Activated T-cell treated with anti-CD3 and anti-CD28 coated beads, Interleukin-2, amount 50 U/mL, for 24 hours (primary cell): ENCODE data around the gene RERG.

Source experiments
- DNase-seq: peaks from one replicate; pipeline ENCODE4 v3.0.0-alpha.2; 2020
- H3K27ac Mint-ChIP-seq: 2 replicates; pipeline ENCODE4 v1.8.0; 2020; ENCODE audit warnings: mild to moderate bottlenecking, mixed read lengths
- H3K27me3 Mint-ChIP-seq: 2 replicates; pipeline ENCODE4 v1.8.0; 2020; ENCODE audit warnings: mixed read lengths
- H3K36me3 Mint-ChIP-seq: 2 replicates; pipeline ENCODE4 v1.8.0; 2020; ENCODE audit warnings: low read depth, mixed read lengths
- H3K4me1 Mint-ChIP-seq: 2 replicates; pipeline ENCODE4 v1.8.0; 2020; ENCODE audit warnings: low read depth, mixed read lengths
- H3K4me3 Mint-ChIP-seq: 2 replicates; pipeline ENCODE4 v1.8.0; 2020; ENCODE audit warnings: mild to moderate bottlenecking, moderate library complexity, mixed read lengths
- H3K9me3 Mint-ChIP-seq: 2 replicates; pipeline ENCODE4 v1.8.0; 2020; ENCODE audit warnings: mixed read lengths

Gene RERG

GRCh38 chr12:15155271-15155670 lies 65.9 kb downstream of the RERG start:
- Mint-ChIP-seq H3K4me3 (no peak overlapping the region), H3K36me3 (no peaks in the 10 kb centered on the region), H3K27ac (no peak overlapping the region), H3K4me1 (no peaks in the 10 kb centered on the region), H3K27me3 (peaks cover 6% of the 10 kb centered on the region), H3K9me3 (no peaks in the 10 kb centered on the region)
- no peak for DNase-seq

- Mint-ChIP-seq H3K27ac (no peak overlapping the region), H3K4me3 (no peak overlapping the region), H3K27me3 (peaks cover 6% of the 10 kb centered on the region)
Measured at GRCh38 chr12:15154103-15154502, 67.1 kb downstream of the RERG start.

GRCh38 chr12:15152868-15153267 lies 68.3 kb downstream of the RERG start:
- Mint-ChIP-seq H3K9me3 (no peaks in the 10 kb centered on the region), H3K4me3 (no peak overlapping the region), H3K27me3 (peaks cover 6% of the 10 kb centered on the region), H3K36me3 (no peaks in the 10 kb centered on the region), H3K27ac (no peak overlapping the region), H3K4me1 (no peaks in the 10 kb centered on the region)
- no peak for DNase-seq

More at GRCh38 chr12:15154103-15154502, 67.1 kb downstream of the RERG start:
- Mint-ChIP-seq H3K4me1 (no peaks in the 10 kb centered on the region), H3K36me3 (no peaks in the 10 kb centered on the region), H3K9me3 (no peaks in the 10 kb centered on the region)
- DNase-seq = no peak

- Mint-ChIP-seq H3K36me3 (no peaks in the 10 kb centered on the region), H3K27ac (no peak overlapping the region), H3K4me1 (no peaks in the 10 kb centered on the region), H3K9me3 (no peaks in the 10 kb centered on the region), H3K27me3 (peaks cover 6% of the 10 kb centered on the region), H3K4me3 (no peak overlapping the region)
- no peak for DNase-seq
Measured at GRCh38 chr12:15152456-15152855, 68.8 kb downstream of the RERG start.

- Mint-ChIP-seq H3K9me3 (no peaks in the 10 kb centered on the region), H3K4me3 (no peak overlapping the region), H3K27ac (no peak overlapping the region), H3K4me1 (no peaks in the 10 kb centered on the region), H3K27me3 (peaks cover 6% of the 10 kb centered on the region), H3K36me3 (no peaks in the 10 kb centered on the region)
- no peak for DNase-seq
Measured at GRCh38 chr12:15151161-15152091, 69.8 kb downstream of the RERG start.

GRCh38 chr12:15146585-15146984 lies 74.6 kb downstream of the RERG start:
- no peak overlapping the region for H3K27ac Mint-ChIP-seq
- H3K36me3 Mint-ChIP-seq = no peaks in the 10 kb centered on the region
- no peaks in the 10 kb centered on the region for H3K4me1 Mint-ChIP-seq
- no peak overlapping the region for H3K4me3 Mint-ChIP-seq
- DNase-seq = no peak
- H3K9me3 Mint-ChIP-seq = no peaks in the 10 kb centered on the region
- H3K27me3 Mint-ChIP-seq = peaks cover 18% of the 10 kb centered on the region

GRCh38 chr12:15143467-15143866 lies 77.8 kb downstream of the RERG start:
- no peaks in the 10 kb centered on the region for H3K4me1 Mint-ChIP-seq
- H3K4me3 Mint-ChIP-seq = no peak overlapping the region
- no peak for DNase-seq
- H3K27me3 Mint-ChIP-seq = peaks cover 19% of the 10 kb centered on the region
- H3K9me3 Mint-ChIP-seq = no peaks in the 10 kb centered on the region
- no peaks in the 10 kb centered on the region for H3K36me3 Mint-ChIP-seq
- no peak overlapping the region for H3K27ac Mint-ChIP-seq

GRCh38 chr12:15142711-15143110 lies 78.5 kb downstream of the RERG start:
- DNase-seq = no peak
- Mint-ChIP-seq H3K27ac (no peak overlapping the region), H3K4me3 (no peak overlapping the region), H3K4me1 (no peaks in the 10 kb centered on the region), H3K9me3 (no peaks in the 10 kb centered on the region), H3K27me3 (peaks cover 19% of the 10 kb centered on the region), H3K36me3 (no peaks in the 10 kb centered on the region)

- H3K36me3 Mint-ChIP-seq = no peaks in the 10 kb centered on the region
- H3K9me3 Mint-ChIP-seq = no peaks in the 10 kb centered on the region
- H3K4me3 Mint-ChIP-seq = no peak overlapping the region
- H3K27me3 Mint-ChIP-seq = peaks cover 11% of the 10 kb centered on the region
- no peak for DNase-seq
- no peaks in the 10 kb centered on the region for H3K4me1 Mint-ChIP-seq
- no peak overlapping the region for H3K27ac Mint-ChIP-seq
Measured at GRCh38 chr12:15131431-15131830, 89.8 kb downstream of the RERG start.

- H3K27ac Mint-ChIP-seq = no peak overlapping the region
- H3K27me3 Mint-ChIP-seq = peaks cover 9% of the 10 kb centered on the region
- no peaks in the 10 kb centered on the region for H3K9me3 Mint-ChIP-seq
- no peaks in the 10 kb centered on the region for H3K4me1 Mint-ChIP-seq
- no peak overlapping the region for H3K4me3 Mint-ChIP-seq
- no peaks in the 10 kb centered on the region for H3K36me3 Mint-ChIP-seq
- no peak for DNase-seq
Measured at GRCh38 chr12:15130541-15130940, 90.7 kb downstream of the RERG start.

GRCh38 chr12:15123401-15123800 lies 97.8 kb downstream of the RERG start:
- DNase-seq = no peak
- H3K4me3 Mint-ChIP-seq = no peak overlapping the region
- no peaks in the 10 kb centered on the region for H3K9me3 Mint-ChIP-seq
- H3K36me3 Mint-ChIP-seq = no peaks in the 10 kb centered on the region
- no peak overlapping the region for H3K27ac Mint-ChIP-seq
- H3K27me3 Mint-ChIP-seq = no peaks in the 10 kb centered on the region
- no peaks in the 10 kb centered on the region for H3K4me1 Mint-ChIP-seq

GRCh38 chr12:15122344-15122743 lies 98.9 kb downstream of the RERG start:
- H3K27ac Mint-ChIP-seq = no peak overlapping the region
- peaks cover 2% of the 10 kb centered on the region for H3K27me3 Mint-ChIP-seq
- H3K4me3 Mint-ChIP-seq = no peak overlapping the region
- H3K36me3 Mint-ChIP-seq = no peaks in the 10 kb centered on the region
- no peaks in the 10 kb centered on the region for H3K4me1 Mint-ChIP-seq
- DNase-seq = no peak
- H3K9me3 Mint-ChIP-seq = no peaks in the 10 kb centered on the region

GRCh38 chr12:15118955-15119354 lies 102.3 kb downstream of the RERG start:
- Mint-ChIP-seq H3K27ac (no peak overlapping the region), H3K36me3 (no peaks in the 10 kb centered on the region)

GRCh38 chr12:15116983-15117382 lies 104.2 kb downstream of the RERG start:
- Mint-ChIP-seq H3K4me1 (no peaks in the 10 kb centered on the region), H3K27ac (no peak overlapping the region), H3K36me3 (no peaks in the 10 kb centered on the region), H3K27me3 (peaks cover 6% of the 10 kb centered on the region), H3K4me3 (no peak overlapping the region), H3K9me3 (no peaks in the 10 kb centered on the region)
- no peak for DNase-seq

More at GRCh38 chr12:15118955-15119354, 102.3 kb downstream of the RERG start:
- DNase-seq = no peak
- no peaks in the 10 kb centered on the region for H3K4me1 Mint-ChIP-seq
- H3K4me3 Mint-ChIP-seq = no peak overlapping the region
- H3K27me3 Mint-ChIP-seq = peaks cover 3% of the 10 kb centered on the region
- H3K9me3 Mint-ChIP-seq = no peaks in the 10 kb centered on the region

- Mint-ChIP-seq H3K27me3 (peaks cover 7% of the 10 kb centered on the region), H3K36me3 (no peaks in the 10 kb centered on the region), H3K4me1 (no peaks in the 10 kb centered on the region), H3K9me3 (no peaks in the 10 kb centered on the region), H3K27ac (no peak overlapping the region), H3K4me3 (no peak overlapping the region)
- DNase-seq = no peak
Measured at GRCh38 chr12:15116086-15116485, 105.1 kb downstream of the RERG start.
